NB4 (cell line): ENCODE results near the gene BIRC3.
A peak's percentile ranks its signal among the peaks of the same experiment; 100 is the strongest.
"Not testable (repeated sequence)": the region's sequence is repeated elsewhere in the genome, so short reads cannot be mapped to it uniquely, and the experiment has no call there.

Source experiments
- DNase-seq: peaks from one replicate; pipeline ENCODE4 v3.0.0; 2010; ENCODE audit warnings: low read depth
- H3K4me3 ChIP-seq: one replicate; pipeline ENCODE4 v1.5.1; 2011; ENCODE audit warnings: mild to moderate bottlenecking, low read depth, low read length, moderate library complexity
- CTCF ChIP-seq: IDR thresholded peaks from one replicate; pipeline ENCODE4 v1.5.1; 2012; ENCODE audit warnings: low read depth, low read length
- MAX ChIP-seq: IDR thresholded peaks from 2 replicates; pipeline ENCODE4 v1.6.1; 2011; ENCODE audit warnings: low read depth, low read length
- MYC ChIP-seq: IDR thresholded peaks from 2 replicates; pipeline ENCODE4 v1.6.1; 2011; ENCODE audit warnings: low read depth, low read length
- POLR2A ChIP-seq: IDR thresholded peaks from 2 replicates; pipeline ENCODE4 v1.6.1; 2011; ENCODE audit warnings: mild to moderate bottlenecking; ENCODE audit not compliant: insufficient read length; ENCODE audit errors: extremely low read depth

BIRC3 gene

GRCh38 chr11:102359372-102359771 is 42.1 kb downstream of the BIRC3 start:
- no peak overlapping the region for H3K4me3 ChIP-seq
- DNase-seq: no peak
- TF ChIP-seq MYC: no peak

GRCh38 chr11:102360681-102361080 is 43.4 kb downstream of the BIRC3 start:
- DNase-seq: no peak
- TF ChIP-seq POLR2A: no peak
- H3K4me3 ChIP-seq: no peak overlapping the region

- H3K4me3 ChIP-seq: no peak overlapping the region
- no peak for TF ChIP-seq CTCF
- TF ChIP-seq MAX: no peak
- TF ChIP-seq POLR2A: no peak
- TF ChIP-seq MYC: no peak
- DNase-seq: peak; percentile 78
Observed at GRCh38 chr11:102361086-102362031, 44.1 kb downstream of the BIRC3 start.

- no peak overlapping the region for H3K4me3 ChIP-seq
- TF ChIP-seq POLR2A: no peak
- no peak for TF ChIP-seq MYC
- no peak for TF ChIP-seq MAX
- TF ChIP-seq CTCF: no peak
- no peak for DNase-seq
Observed at GRCh38 chr11:102364991-102365390, 47.7 kb downstream of the BIRC3 start.

GRCh38 chr11:102367364-102367763 is 50.1 kb downstream of the BIRC3 start:
- H3K4me3 ChIP-seq: no peak overlapping the region
- peak; percentile 35 for DNase-seq
- no peak for TF ChIP-seq POLR2A

GRCh38 chr11:102368472-102368871 is 51.2 kb downstream of the BIRC3 start:
- no peak for TF ChIP-seq MAX
- TF ChIP-seq MYC: no peak
- TF ChIP-seq CTCF: no peak
- TF ChIP-seq POLR2A: no peak
- no peak overlapping the region for H3K4me3 ChIP-seq
- DNase-seq: no peak

- not testable (repeated sequence) for H3K4me3 ChIP-seq, DNase-seq
Observed at GRCh38 chr11:102374633-102375424, 57.5 kb downstream of the BIRC3 start.
